Parathyroid adenoma (tissue), 2 donors: ENCODE data around the gene TRMT61A.

Source experiments
- H2AFZ ChIP-seq: fragments of 300-600 bp; sonication (generic); one replicate; pipeline ENCODE4 v1.7.0; 2017; ENCODE audit warnings: antibody characterized with exemption, mild to moderate bottlenecking
- H3K27ac ChIP-seq: fragments of 300-600 bp; sonication (generic); one replicate; pipeline ENCODE4 v1.7.0; 2017
- H3K27me3 ChIP-seq: fragments of 300-600 bp; sonication (generic); one replicate; pipeline ENCODE4 v1.7.0; 2017; ENCODE audit warnings: low read length; ENCODE audit not compliant: control insufficient read depth, insufficient read depth
- H3K36me3 ChIP-seq: fragments of 300-600 bp; sonication (generic); one replicate; pipeline ENCODE4 v1.7.0; 2017; ENCODE audit warnings: low read length; ENCODE audit not compliant: control insufficient read depth, insufficient read depth
- H3K4me1 ChIP-seq: fragments of 300-600 bp; sonication (generic); one replicate; pipeline ENCODE4 v1.7.0; 2017; ENCODE audit warnings: control low read depth
- H3K4me2 ChIP-seq: fragments of 300-600 bp; sonication (generic); one replicate; pipeline ENCODE4 v1.7.0; 2017; ENCODE audit warnings: low read length
- H3K4me3 ChIP-seq: fragments of 300-600 bp; sonication (generic); one replicate; pipeline ENCODE4 v1.7.0; 2017; ENCODE audit warnings: low read depth, low read length
- H3K79me2 ChIP-seq: fragments of 300-600 bp; sonication (generic); one replicate; pipeline ENCODE4 v1.7.0; 2017; ENCODE audit warnings: control low read depth
- H3K9ac ChIP-seq: fragments of 300-600 bp; sonication (generic); one replicate; pipeline ENCODE4 v1.7.0; 2017; ENCODE audit warnings: mild to moderate bottlenecking
- H3K9me3 ChIP-seq: fragments of 300-600 bp; sonication (generic); one replicate; pipeline ENCODE4 v1.7.0; 2017; ENCODE audit warnings: low read length; ENCODE audit not compliant: control insufficient read depth
- TF ChIP-seq, protein P1 (sequence below): fragments of 300-600 bp; sonication (generic); IDR thresholded peaks from one replicate; pipeline ENCODE4 v1.7.0; 2017; ENCODE audit warnings: antibody characterized with exemption, mild to moderate bottlenecking
- donor health status: primary hyperparathyroidism.

Gene TRMT61A

DNA sequence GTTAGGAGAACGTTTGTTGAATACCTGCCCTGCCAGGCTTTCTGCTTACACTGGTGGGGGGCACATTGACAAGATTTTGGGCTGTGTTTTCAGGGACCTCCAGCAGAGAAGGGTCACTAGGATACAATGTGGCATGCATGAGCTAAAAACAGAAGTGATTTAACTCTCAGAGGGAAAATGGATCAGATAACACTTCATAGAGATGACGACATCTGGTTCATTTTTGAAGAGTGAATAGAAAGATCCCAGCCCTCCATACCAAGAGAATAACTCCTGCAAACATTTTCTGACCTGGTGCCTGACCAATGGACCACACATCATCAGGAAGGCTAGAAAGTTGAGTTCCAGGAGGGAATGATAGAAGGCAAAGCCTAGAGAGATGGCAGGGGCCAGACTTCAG, 40.0 kb upstream of the TRMT61A start:
- Histone ChIP-seq H3K27ac (no peak overlapping the region), H3K36me3 (no peaks in the 10 kb centered on the region), H3K9ac (no peak overlapping the region), H3K79me2 (no peaks in the 10 kb centered on the region), H3K27me3 (no peaks in the 10 kb centered on the region), H3K4me1 (no peaks in the 10 kb centered on the region), H3K9me3 (no peaks in the 10 kb centered on the region), H3K4me3 (no peak overlapping the region), H3K4me2 (no peak overlapping the region), H2AFZ (no peak overlapping the region)
- TF ChIP-seq, protein P1, sequence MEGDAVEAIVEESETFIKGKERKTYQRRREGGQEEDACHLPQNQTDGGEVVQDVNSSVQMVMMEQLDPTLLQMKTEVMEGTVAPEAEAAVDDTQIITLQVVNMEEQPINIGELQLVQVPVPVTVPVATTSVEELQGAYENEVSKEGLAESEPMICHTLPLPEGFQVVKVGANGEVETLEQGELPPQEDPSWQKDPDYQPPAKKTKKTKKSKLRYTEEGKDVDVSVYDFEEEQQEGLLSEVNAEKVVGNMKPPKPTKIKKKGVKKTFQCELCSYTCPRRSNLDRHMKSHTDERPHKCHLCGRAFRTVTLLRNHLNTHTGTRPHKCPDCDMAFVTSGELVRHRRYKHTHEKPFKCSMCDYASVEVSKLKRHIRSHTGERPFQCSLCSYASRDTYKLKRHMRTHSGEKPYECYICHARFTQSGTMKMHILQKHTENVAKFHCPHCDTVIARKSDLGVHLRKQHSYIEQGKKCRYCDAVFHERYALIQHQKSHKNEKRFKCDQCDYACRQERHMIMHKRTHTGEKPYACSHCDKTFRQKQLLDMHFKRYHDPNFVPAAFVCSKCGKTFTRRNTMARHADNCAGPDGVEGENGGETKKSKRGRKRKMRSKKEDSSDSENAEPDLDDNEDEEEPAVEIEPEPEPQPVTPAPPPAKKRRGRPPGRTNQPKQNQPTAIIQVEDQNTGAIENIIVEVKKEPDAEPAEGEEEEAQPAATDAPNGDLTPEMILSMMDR, result no peak

DNA sequence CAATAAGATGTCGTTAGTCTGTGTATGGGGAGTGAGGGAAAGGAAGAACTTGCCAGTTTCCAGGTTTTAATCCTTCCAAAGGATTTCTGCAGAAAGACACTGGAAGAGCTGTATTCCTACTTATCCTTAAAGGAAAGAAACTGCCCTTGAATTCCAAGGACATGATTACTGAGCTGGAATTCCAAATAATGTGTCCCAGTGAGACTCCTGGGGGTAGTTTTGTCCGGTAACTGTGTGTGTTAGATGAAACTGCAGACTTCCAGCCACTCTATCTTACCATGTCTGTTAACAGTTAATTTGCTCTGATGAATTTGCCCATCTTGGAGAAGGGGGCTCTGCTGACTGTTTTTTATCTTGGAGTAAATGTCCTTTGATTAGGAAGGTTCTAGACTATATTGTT, 39.4 kb upstream of the TRMT61A start:
- TF ChIP-seq, protein P1, result no peak
- Histone ChIP-seq H3K4me1 (no peaks in the 10 kb centered on the region), H3K27ac (no peak overlapping the region), H3K27me3 (no peaks in the 10 kb centered on the region), H3K79me2 (no peaks in the 10 kb centered on the region), H3K9me3 (no peaks in the 10 kb centered on the region), H3K4me3 (no peak overlapping the region), H3K36me3 (no peaks in the 10 kb centered on the region), H3K4me2 (no peak overlapping the region), H2AFZ (no peak overlapping the region), H3K9ac (no peak overlapping the region)

DNA sequence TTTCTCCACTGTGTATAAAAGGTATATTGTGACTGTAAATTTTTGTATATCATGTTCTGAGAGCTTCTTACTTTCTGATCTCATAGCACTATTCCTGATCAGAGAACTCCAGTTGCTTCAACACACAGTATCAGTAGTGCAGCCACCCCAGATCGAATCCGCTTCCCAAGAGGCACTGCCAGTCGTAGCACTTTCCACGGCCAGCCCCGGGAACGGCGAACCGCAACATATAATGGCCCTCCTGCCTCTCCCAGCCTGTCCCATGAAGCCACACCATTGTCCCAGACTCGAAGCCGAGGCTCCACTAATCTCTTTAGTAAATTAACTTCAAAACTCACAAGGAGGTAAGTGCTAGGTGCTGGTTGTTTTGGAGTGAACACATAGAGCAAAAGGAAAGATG, 37.3 kb upstream of the TRMT61A start:
- no peaks in the 10 kb centered on the region for H3K4me1 ChIP-seq
- H3K4me3 ChIP-seq, result no peak overlapping the region
- H3K9ac ChIP-seq, result no peak overlapping the region
- no peak overlapping the region for H3K4me2 ChIP-seq
- no peaks in the 10 kb centered on the region for H3K36me3 ChIP-seq
- H3K27ac ChIP-seq, result no peak overlapping the region
- no peaks in the 10 kb centered on the region for H3K9me3 ChIP-seq
- H3K79me2 ChIP-seq, result no peaks in the 10 kb centered on the region
- no peak overlapping the region for H2AFZ ChIP-seq
- TF ChIP-seq, protein P1, result no peak
- H3K27me3 ChIP-seq, result no peaks in the 10 kb centered on the region

DNA sequence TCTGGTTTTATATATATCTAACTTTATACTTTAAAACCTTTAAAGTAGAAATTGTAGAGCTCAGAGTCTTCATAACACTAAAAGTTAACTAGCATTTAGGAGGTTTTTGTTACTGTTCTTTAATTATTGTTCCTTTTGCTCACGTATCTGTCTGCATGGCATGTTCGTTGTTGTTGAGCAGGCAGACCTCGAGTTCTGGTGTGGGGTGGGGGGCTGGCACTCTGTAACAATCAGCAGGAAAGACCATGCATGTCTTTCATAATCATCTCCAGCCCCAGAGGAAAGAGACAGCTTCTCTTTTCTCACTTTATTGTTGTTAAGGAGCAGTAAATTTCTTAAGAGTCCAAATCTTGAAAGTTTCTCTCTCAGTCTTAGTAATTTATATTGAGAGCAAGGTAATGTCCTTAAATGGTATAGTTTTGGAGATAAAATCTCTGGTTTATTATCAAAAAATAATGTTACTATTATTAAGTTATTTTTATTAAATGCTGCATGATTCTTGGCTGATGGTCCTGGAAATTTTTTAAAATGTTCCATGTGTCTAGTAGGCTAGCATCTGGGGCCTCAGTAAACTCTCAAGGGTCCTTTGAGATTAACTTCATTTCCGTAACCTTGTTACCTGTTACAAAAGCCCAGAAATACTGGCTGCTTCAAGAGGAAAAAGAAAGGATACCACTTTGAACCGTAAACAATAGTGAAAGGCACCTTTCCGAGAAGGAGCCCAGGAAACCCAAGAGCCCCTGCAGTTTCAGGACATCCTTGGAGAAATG, 36.7 kb upstream of the TRMT61A start:
- Histone ChIP-seq H3K79me2 (no peaks in the 10 kb centered on the region), H3K9ac (no peak overlapping the region), H3K4me2 (no peak overlapping the region), H3K4me3 (no peak overlapping the region), H2AFZ (no peak overlapping the region), H3K27ac (no peak overlapping the region), H3K9me3 (no peaks in the 10 kb centered on the region), H3K4me1 (no peaks in the 10 kb centered on the region), H3K36me3 (no peaks in the 10 kb centered on the region), H3K27me3 (no peaks in the 10 kb centered on the region)
- TF ChIP-seq, protein P1, result no peak

DNA sequence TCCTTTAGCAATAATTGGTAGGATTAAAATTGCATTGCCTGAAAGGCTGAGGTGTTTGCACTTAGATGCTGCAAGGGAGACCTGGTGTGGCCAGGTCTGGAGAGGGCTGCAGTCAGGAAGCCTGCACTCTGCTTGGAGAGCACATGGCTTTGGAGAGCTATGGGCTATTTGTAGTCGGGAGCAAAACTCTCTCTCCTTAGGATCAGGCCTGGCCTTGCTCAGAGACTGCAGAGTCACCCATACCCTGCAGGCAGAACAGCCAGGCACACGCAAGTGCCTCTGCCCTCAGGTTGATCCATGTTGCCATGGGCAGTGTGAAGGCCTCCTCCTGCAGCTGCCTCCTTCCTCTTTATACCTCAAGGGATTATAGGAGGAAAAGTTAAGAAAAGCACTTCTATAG, 33.1 kb upstream of the TRMT61A start:
- Histone ChIP-seq H3K9me3 (no peaks in the 10 kb centered on the region), H3K4me1 (no peaks in the 10 kb centered on the region), H2AFZ (no peak overlapping the region), H3K79me2 (no peaks in the 10 kb centered on the region), H3K27ac (no peak overlapping the region), H3K9ac (no peak overlapping the region), H3K4me3 (no peak overlapping the region), H3K4me2 (no peak overlapping the region), H3K27me3 (no peaks in the 10 kb centered on the region), H3K36me3 (no peaks in the 10 kb centered on the region)
- TF ChIP-seq, protein P1, result no peak
